ENCODE results near the gene SH3YL1. TPM values are rescaled to one million over a fixed set of nuclear protein-coding genes. Genes with fewer than 3 reads are reported as not detected.

SH3YL1 gene
- total RNA-seq, 1 experiment from 2014 or later, result 84.7 TPM

DNA sequence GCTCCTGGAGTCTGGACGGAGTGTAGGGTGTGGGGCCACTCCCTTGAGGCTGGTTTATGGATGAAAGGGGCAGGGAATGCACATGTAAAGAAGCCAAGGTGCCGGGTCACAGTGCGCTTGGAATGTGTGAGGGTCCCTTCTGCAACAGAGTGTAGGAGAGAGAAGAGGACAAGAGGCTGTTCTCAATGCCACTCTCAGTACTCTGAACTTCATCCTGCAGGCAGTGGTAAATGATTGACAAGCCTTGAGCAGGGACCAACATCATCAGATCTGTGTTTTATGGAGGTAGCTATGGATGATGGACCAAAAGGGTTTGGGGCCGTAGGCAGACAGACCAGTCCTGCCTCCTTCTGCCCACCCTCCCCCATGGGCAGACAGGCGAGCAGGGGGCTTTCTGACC is 31.3 kb upstream of the SH3YL1 start:
- Histone ChIP-seq H3K79me2 (ENCODE audit: low read depth) (no peaks in the 10 kb centered on the region), H2AFZ (no peak overlapping the region), H3K36me3 (ENCODE audit: low read depth) (no peaks in the 10 kb centered on the region), H3K4me2 (no peak overlapping the region), H3K4me1 (replicated peaks; ENCODE audit: insufficient read depth) (no peaks in the 10 kb centered on the region), H3K9me3 (ENCODE audit: insufficient read depth, low read depth) (no peaks in the 10 kb centered on the region), H3F3A (ENCODE audit: insufficient read depth, low read depth) (no peaks in the 10 kb centered on the region), H3K4me3 (no peak overlapping the region), H3K27ac (no peak overlapping the region), H3K27me3 (ENCODE audit: insufficient read depth, low read depth) (peaks cover 28% of the 10 kb centered on the region), H3K9me2 (ENCODE audit: insufficient read depth) (no peaks in the 10 kb centered on the region), H4K20me1 (ENCODE audit: insufficient read depth) (no peaks in the 10 kb centered on the region)
- intact Hi-C loops (cut with micrococcal nuclease; ENCODE audit: unreplicated experiment), result no loop called here
- no peak for TF ChIP-seq CTCF (conservative IDR thresholded peaks at IDR 0.05)
- no peak for TF ChIP-seq EZH2 (IDR thresholded peaks at IDR 0.05; ENCODE audit: low read depth)
- CTCF ChIA-PET, result no interaction called here
- no TSS peak for BruUV-seq (replicated peaks)
- POLR2A ChIA-PET (ENCODE audit: unreplicated experiment), result no interaction called here
- DNase-seq, result no peak

DNA sequence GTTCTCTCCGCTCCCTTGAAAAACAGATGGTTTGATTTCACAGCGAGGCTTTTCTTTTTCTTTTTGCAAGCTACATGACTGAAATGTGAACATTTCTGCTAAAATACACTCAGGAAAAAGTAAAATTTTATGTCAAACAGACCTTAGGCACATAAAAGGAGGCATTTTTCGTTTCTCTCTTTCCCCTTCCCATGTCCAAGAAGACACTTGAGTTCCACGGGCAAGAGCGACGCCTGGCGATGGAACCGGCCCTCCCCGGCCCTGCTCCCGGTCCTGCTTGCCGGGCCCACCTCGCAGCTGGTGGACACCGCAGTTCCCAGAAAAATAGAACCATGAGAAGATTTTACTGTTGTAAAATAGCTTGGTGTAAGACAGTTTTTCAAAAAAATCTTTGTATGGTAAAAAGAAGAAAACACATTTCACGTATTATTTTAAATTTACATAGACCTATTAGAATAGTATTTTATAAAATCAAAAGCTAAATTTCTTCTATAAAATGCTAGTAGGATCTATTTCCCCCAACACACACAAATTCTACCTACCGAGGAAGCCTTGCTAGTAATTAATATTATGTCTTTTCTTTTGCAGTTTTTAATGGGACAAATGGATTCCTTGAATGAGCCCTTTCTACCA is 26.4 kb upstream of the SH3YL1 start:
- TF ChIP-seq EZH2 (IDR thresholded peaks at IDR 0.05; ENCODE audit: low read depth) (no peak), CTCF (conservative IDR thresholded peaks at IDR 0.05) (no peak)
- no peaks in the 10 kb centered on the region for H3K79me2 ChIP-seq (ENCODE audit: low read depth)
- no peak overlapping the region for H3K4me3 ChIP-seq
- no peaks in the 10 kb centered on the region for H3K9me2 ChIP-seq (ENCODE audit: insufficient read depth)
- no peak overlapping the region for H2AFZ ChIP-seq
- H3K36me3 ChIP-seq (ENCODE audit: low read depth), result no peaks in the 10 kb centered on the region
- ChIA-PET POLR2A (ENCODE audit: unreplicated experiment) (no interaction called here), CTCF (no interaction called here)
- H3K9me3 ChIP-seq (ENCODE audit: insufficient read depth, low read depth), result no peaks in the 10 kb centered on the region
- DNase-seq, result no peak
- no peak overlapping the region for H3K4me2 ChIP-seq
- no peaks in the 10 kb centered on the region for H3K4me1 ChIP-seq (replicated peaks; ENCODE audit: insufficient read depth)
- intact Hi-C loops (cut with micrococcal nuclease; ENCODE audit: unreplicated experiment), result no loop called here
- H4K20me1 ChIP-seq (ENCODE audit: insufficient read depth), result no peaks in the 10 kb centered on the region
- H3K27me3 ChIP-seq (ENCODE audit: insufficient read depth, low read depth), result no peaks in the 10 kb centered on the region
- BruUV-seq (replicated peaks), result no TSS peak
- no peak overlapping the region for H3K27ac ChIP-seq
- H3F3A ChIP-seq (ENCODE audit: insufficient read depth, low read depth), result peaks cover 18% of the 10 kb centered on the region; the same call in 1 of the 2 replicates

DNA sequence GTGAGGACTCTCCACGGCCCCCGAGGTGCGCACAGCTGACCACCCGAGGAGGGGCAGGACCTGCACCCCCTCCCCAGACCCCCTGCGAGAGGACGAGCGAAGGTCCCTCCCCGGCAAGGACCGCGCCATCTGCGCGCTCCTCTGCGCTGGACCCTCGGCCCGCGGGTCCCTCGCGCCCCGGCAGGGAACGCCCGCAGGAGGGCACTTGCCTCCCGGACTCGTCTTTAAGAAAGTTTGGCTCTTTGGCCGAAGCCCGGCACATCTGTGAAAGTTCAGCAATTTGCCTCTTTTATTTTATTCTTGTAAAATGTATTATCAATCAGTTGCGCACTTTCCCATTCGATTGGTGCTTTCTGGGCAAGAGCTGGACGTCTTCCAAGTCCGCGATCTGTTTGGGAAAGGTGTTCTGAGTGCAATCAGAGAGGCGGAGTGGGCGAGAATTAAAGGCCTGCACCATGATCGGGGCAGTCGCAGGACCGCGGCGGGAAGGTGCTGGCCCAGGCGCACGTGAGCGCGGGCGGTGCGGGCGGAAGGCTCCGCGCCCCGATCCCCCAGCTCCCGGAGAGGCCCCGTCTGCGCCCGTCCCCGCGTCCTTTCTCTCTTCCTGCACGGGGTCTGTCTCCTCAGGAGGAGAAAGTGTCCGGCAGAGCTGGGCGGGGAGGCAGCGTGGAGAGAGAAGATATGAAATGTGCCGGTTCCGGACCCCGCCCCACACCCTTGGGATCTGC is 25.7 kb upstream of the SH3YL1 start:
- Histone ChIP-seq H3K4me1 (replicated peaks; ENCODE audit: insufficient read depth) (no peaks in the 10 kb centered on the region), H3K36me3 (ENCODE audit: low read depth) (no peaks in the 10 kb centered on the region), H3K79me2 (ENCODE audit: low read depth) (no peaks in the 10 kb centered on the region), H3K9me2 (ENCODE audit: insufficient read depth) (no peaks in the 10 kb centered on the region), H2AFZ (no peak overlapping the region), H3K4me3 (no peak overlapping the region), H3K27me3 (ENCODE audit: insufficient read depth, low read depth) (no peaks in the 10 kb centered on the region), H3K4me2 (no peak overlapping the region), H3K27ac (no peak overlapping the region), H3F3A (ENCODE audit: insufficient read depth, low read depth) (peaks cover 20% of the 10 kb centered on the region; the same call in 1 of the 2 replicates), H3K9me3 (ENCODE audit: insufficient read depth, low read depth) (no peaks in the 10 kb centered on the region), H4K20me1 (ENCODE audit: insufficient read depth) (no peaks in the 10 kb centered on the region)
- no TSS peak for BruUV-seq (replicated peaks)
- CTCF ChIA-PET, result no interaction called here
- DNase-seq, result no peak
- POLR2A ChIA-PET (ENCODE audit: unreplicated experiment), result no interaction called here
- no peak for TF ChIP-seq EZH2 (IDR thresholded peaks at IDR 0.05; ENCODE audit: low read depth)
- TF ChIP-seq CTCF (conservative IDR thresholded peaks at IDR 0.05), result no peak
- intact Hi-C loops (cut with micrococcal nuclease; ENCODE audit: unreplicated experiment), result no loop called here
